ENCODE measurements around the gene EDDM3A.

Gene EDDM3A

DNA sequence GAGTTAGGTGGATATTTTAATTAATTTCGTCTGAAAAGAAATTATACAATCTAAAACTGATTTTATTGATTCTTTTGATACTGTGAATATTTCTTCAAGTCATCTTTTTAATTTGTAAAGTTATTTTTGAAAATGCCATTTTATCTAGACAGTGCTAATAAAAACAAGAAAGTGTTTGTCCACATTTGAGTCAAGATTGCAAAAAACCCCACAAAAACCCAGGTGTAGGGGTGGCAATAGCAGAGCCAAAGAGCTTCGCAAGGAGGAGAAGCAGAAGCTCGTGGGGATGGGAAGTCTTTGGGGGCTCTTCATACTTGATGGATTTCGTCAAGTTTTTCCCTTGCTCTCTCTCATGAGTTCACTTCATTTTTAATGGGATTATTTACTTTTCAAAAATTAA is 41.3 kb downstream of the EDDM3A start:
- TF ChIP-seq POLR2AphosphoS5 (IDR thresholded peaks at IDR 0.05; ENCODE audit: low read depth) (no peak), SPI1 (IDR thresholded peaks at IDR 0.05; ENCODE audit: borderline replicate concordance, low read depth) (no peak), GABPA (IDR thresholded peaks at IDR 0.05; ENCODE audit: low read depth) (no peak)
- TF ChIP-seq, protein P1, sequence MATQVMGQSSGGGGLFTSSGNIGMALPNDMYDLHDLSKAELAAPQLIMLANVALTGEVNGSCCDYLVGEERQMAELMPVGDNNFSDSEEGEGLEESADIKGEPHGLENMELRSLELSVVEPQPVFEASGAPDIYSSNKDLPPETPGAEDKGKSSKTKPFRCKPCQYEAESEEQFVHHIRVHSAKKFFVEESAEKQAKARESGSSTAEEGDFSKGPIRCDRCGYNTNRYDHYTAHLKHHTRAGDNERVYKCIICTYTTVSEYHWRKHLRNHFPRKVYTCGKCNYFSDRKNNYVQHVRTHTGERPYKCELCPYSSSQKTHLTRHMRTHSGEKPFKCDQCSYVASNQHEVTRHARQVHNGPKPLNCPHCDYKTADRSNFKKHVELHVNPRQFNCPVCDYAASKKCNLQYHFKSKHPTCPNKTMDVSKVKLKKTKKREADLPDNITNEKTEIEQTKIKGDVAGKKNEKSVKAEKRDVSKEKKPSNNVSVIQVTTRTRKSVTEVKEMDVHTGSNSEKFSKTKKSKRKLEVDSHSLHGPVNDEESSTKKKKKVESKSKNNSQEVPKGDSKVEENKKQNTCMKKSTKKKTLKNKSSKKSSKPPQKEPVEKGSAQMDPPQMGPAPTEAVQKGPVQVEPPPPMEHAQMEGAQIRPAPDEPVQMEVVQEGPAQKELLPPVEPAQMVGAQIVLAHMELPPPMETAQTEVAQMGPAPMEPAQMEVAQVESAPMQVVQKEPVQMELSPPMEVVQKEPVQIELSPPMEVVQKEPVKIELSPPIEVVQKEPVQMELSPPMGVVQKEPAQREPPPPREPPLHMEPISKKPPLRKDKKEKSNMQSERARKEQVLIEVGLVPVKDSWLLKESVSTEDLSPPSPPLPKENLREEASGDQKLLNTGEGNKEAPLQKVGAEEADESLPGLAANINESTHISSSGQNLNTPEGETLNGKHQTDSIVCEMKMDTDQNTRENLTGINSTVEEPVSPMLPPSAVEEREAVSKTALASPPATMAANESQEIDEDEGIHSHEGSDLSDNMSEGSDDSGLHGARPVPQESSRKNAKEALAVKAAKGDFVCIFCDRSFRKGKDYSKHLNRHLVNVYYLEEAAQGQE (IDR thresholded peaks at IDR 0.05; ENCODE audit: insufficient replicate concordance, low read depth): no peak
- TF ChIP-seq, protein P2, sequence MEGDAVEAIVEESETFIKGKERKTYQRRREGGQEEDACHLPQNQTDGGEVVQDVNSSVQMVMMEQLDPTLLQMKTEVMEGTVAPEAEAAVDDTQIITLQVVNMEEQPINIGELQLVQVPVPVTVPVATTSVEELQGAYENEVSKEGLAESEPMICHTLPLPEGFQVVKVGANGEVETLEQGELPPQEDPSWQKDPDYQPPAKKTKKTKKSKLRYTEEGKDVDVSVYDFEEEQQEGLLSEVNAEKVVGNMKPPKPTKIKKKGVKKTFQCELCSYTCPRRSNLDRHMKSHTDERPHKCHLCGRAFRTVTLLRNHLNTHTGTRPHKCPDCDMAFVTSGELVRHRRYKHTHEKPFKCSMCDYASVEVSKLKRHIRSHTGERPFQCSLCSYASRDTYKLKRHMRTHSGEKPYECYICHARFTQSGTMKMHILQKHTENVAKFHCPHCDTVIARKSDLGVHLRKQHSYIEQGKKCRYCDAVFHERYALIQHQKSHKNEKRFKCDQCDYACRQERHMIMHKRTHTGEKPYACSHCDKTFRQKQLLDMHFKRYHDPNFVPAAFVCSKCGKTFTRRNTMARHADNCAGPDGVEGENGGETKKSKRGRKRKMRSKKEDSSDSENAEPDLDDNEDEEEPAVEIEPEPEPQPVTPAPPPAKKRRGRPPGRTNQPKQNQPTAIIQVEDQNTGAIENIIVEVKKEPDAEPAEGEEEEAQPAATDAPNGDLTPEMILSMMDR (IDR thresholded peaks at IDR 0.05; ENCODE audit: insufficient read depth, low read length): no peak
- Histone ChIP-seq H3K27ac (replicated peaks) (no peak overlapping the region), H3K4me3 (replicated peaks; ENCODE audit: insufficient read depth, low read length) (no peak overlapping the region), H3K27me3 (ENCODE audit: insufficient read depth, poor library complexity, severe bottlenecking) (no peaks in the 10 kb centered on the region)
- no peak for DNase-seq (ENCODE audit: low read depth in 1 of 2, low spot score in 1 of 2)

DNA sequence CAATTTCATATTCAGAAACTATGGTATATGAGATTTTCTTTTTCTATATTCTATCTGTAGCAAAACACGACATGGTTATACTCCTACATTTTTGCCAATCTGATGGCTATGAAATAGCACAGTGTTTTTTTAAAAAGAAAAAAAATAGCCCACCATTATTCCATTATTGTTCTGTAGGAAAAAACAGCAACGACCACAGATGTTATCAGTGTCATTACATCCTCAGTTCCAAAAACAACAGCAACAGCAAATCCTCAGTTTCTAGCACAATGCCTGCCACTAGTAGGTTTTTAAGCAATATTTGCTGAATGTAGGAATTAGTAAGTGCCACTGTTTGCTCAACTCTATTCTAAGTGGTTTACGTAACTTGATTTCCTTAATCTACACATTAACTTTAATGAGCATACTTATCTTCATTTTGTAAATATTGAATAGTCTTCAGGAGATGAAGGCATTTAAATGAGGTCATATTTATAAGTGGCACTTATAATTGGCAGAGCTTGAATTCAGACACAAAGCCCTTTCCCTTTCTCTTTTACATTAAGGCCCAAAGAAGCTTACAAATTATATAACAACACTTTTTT is 43.6 kb downstream of the EDDM3A start:
- no peak overlapping the region for H3K4me3 ChIP-seq (replicated peaks; ENCODE audit: insufficient read depth, low read length)
- no peak overlapping the region for H3K27ac ChIP-seq (replicated peaks)
- TF ChIP-seq, protein P2 (IDR thresholded peaks at IDR 0.05; ENCODE audit: insufficient read depth, low read length): no peak
- TF ChIP-seq SPI1 (IDR thresholded peaks at IDR 0.05; ENCODE audit: borderline replicate concordance, low read depth) (no peak), POLR2AphosphoS5 (IDR thresholded peaks at IDR 0.05; ENCODE audit: low read depth) (no peak), GABPA (IDR thresholded peaks at IDR 0.05; ENCODE audit: low read depth) (no peak)
- TF ChIP-seq, protein P1 (IDR thresholded peaks at IDR 0.05; ENCODE audit: insufficient replicate concordance, low read depth): no peak
- no peaks in the 10 kb centered on the region for H3K27me3 ChIP-seq (ENCODE audit: insufficient read depth, poor library complexity, severe bottlenecking)
- DNase-seq (ENCODE audit: low read depth in 1 of 2, low spot score in 1 of 2): no peak

DNA sequence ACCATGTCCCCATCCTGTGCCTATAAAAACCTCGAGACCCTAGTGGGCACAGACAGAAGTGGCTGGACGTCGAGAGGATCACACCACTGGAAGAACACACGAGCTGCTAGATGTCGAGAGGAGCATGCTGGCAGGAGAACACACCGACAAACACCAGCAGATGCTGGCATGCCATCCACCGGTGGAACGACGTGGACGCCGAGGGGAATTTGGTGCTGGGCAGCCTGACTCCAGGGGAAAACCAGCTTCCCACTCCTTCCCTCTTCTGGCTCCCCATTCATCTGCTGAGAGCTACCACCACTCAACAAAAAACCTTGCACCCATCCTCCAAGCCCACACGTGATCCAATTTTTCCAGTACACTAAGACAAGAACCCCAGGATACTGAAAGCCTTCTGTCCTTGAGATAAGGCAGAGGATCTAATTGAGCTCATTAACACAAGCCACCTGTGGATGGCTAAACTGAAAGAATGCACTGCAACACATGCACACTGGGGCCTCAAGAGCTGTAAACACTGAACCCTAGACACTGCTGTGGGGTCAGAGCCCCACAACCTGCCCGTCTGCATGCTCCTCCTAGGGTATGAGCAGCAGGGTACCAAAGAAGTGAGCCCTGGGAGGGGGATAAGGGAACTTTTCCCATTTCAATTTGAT is 44.9 kb downstream of the EDDM3A start:
- TF ChIP-seq SPI1 (IDR thresholded peaks at IDR 0.05; ENCODE audit: borderline replicate concordance, low read depth) (no peak), POLR2AphosphoS5 (IDR thresholded peaks at IDR 0.05; ENCODE audit: low read depth) (no peak), GABPA (IDR thresholded peaks at IDR 0.05; ENCODE audit: low read depth) (no peak)
- TF ChIP-seq, protein P2 (IDR thresholded peaks at IDR 0.05; ENCODE audit: insufficient read depth, low read length): no peak
- TF ChIP-seq, protein P1 (IDR thresholded peaks at IDR 0.05; ENCODE audit: insufficient replicate concordance, low read depth): no peak
- H3K27me3 ChIP-seq (ENCODE audit: insufficient read depth, poor library complexity, severe bottlenecking): no peaks in the 10 kb centered on the region

More for the DNA sequence above, 44.9 kb downstream of the EDDM3A start:
- DNase-seq (ENCODE audit: low read depth in 1 of 2, low spot score in 1 of 2): no peak
- Histone ChIP-seq H3K4me3 (replicated peaks; ENCODE audit: insufficient read depth, low read length) (no peak overlapping the region), H3K27ac (replicated peaks) (no peak overlapping the region)
